ENCODE results near the gene MOSPD2.

Gene MOSPD2

DNA sequence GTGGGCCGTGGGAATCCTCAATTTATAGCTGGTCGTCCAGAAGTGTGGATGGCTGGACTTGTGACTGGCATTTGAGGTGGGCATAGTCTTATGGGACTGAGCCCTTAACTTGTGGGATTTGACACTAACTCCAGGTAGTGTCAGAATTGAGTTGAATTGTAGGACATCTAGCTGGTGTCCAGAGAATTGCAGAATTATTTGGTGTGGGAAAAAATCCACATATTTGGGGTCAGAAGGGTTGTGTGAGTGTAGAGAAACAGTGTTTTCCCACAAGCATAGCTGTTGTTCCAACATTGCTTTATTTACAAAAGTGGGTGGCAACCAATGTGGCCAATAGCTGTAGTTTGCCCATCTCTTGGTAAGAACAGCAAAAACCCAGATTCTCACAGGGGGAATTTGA is 91.3 kb downstream of the MOSPD2 start:
- H3K27me3 ChIP-seq (ENCODE audit: control insufficient read depth in 1 of 2, insufficient read depth in 2 of 2, low read length in 2 of 2), result no peaks in the 10 kb centered on the region
- H3K4me1 ChIP-seq (ENCODE audit: control insufficient read depth, insufficient read depth, low read length), result no peaks in the 10 kb centered on the region
- H3K9me3 ChIP-seq (ENCODE audit: control insufficient read depth in 2 of 2, low read length in 2 of 2), result no peaks in the 10 kb centered on the region
- H3K27ac ChIP-seq (ENCODE audit: low read length), result no peak overlapping the region
- no peak overlapping the region for H3K4me3 ChIP-seq (ENCODE audit: low read length in 2 of 2)
- H3K36me3 ChIP-seq (ENCODE audit: control insufficient read depth in 2 of 2, insufficient read depth in 2 of 2, low read length in 2 of 2), result no peaks in the 10 kb centered on the region
- no peak overlapping the region for H3K9ac ChIP-seq (ENCODE audit: low read length in 2 of 2)

Measured in stomach smooth muscle (tissue), 2 donors.